Neutrophil (primary cell): ENCODE results near the gene CABP1.

Source experiments
- H3K27ac ChIP-seq: fragments of 200-600 bp; sonication (generic); 2 replicates; pipeline ENCODE4 v1.5.1; 2016; ENCODE audit warnings: mild to moderate bottlenecking, moderate library complexity
- H3K27me3 ChIP-seq: fragments of 200-600 bp; sonication (generic); 2 replicates; pipeline ENCODE4 v1.6.0; 2016; ENCODE audit warnings: mild to moderate bottlenecking
- H3K36me3 ChIP-seq: fragments of 200-600 bp; sonication (generic); 2 replicates; pipeline ENCODE4 v1.5.1; 2017
- H3K4me1 ChIP-seq, 2 experiments: fragments of 200-600 bp in 1 of 2; sonication (generic) in 1 of 2; 1 replicate in 1 of 2; 2 replicates in 1 of 2; pipeline versions ENCODE4 v1.5.1 to v1.6.1; 2013 to 2016; ENCODE audit warnings: low read depth in 1 of 2, low read length in 1 of 2, mild to moderate bottlenecking in 1 of 2, moderate library complexity in 1 of 2; ENCODE audit not compliant: control insufficient read depth in 1 of 2, insufficient read depth in 1 of 2
- H3K4me3 ChIP-seq, 2 experiments: fragments of 200-600 bp in 1 of 2; sonication (generic) in 1 of 2; 1 replicate in 1 of 2; 2 replicates in 1 of 2; pipeline ENCODE4 v1.5.1; 2013 to 2016; ENCODE audit warnings: low read depth in 1 of 2, low read length in 1 of 2, mild to moderate bottlenecking in 1 of 2, moderate library complexity in 1 of 2
- H3K9me3 ChIP-seq: fragments of 200-600 bp; sonication (generic); 2 replicates; pipeline ENCODE4 v1.5.1; 2016
- CTCF ChIP-seq: fragments of 200-600 bp; sonication (generic); IDR thresholded peaks from 2 replicates; pipeline ENCODE4 v1.5.1; 2016; ENCODE audit warnings: antibody characterized with exemption

Gene CABP1

DNA sequence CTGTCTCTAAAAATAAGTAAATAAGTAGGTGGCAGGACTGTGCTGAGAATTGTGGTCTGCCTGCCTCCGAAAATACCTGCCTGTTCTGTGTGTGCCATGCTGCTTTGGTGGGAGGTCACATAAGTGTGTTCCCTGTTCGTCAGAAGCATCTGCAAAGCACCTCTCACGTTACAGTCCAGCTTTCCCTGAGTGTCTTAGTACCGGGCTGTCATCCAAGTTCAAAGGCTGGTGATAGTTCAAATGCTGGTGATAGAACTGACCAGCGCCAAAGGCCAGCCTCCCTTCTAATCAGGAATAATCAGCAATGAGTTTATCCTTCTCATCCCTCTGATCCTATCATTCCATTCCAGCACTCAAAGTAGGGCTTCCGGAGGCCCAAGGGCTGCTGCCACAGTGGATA is 5.6 kb downstream of the CABP1 start:
- no peak overlapping the region for H3K27ac ChIP-seq
- H3K4me1 ChIP-seq = peaks cover 16 to 17% of the 10 kb centered on the region in 2 experiments
- H3K9me3 ChIP-seq = no peaks in the 10 kb centered on the region
- H3K36me3 ChIP-seq = no peaks in the 10 kb centered on the region
- peaks cover 93% of the 10 kb centered on the region for H3K27me3 ChIP-seq
- no peak overlapping the region for H3K4me3 ChIP-seq
- no peak for TF ChIP-seq CTCF

- Histone ChIP-seq H3K4me3 (no peak overlapping the region), H3K36me3 (no peaks in the 10 kb centered on the region), H3K27me3 (peaks cover 93% of the 10 kb centered on the region), H3K9me3 (no peaks in the 10 kb centered on the region), H3K4me1 (peaks cover 9 to 11% of the 10 kb centered on the region in 2 experiments), H3K27ac (no peak overlapping the region)
- TF ChIP-seq CTCF = no peak
Observed at GRCh38 chr12:120647375-120647755, 6.9 kb downstream of the CABP1 start.

DNA sequence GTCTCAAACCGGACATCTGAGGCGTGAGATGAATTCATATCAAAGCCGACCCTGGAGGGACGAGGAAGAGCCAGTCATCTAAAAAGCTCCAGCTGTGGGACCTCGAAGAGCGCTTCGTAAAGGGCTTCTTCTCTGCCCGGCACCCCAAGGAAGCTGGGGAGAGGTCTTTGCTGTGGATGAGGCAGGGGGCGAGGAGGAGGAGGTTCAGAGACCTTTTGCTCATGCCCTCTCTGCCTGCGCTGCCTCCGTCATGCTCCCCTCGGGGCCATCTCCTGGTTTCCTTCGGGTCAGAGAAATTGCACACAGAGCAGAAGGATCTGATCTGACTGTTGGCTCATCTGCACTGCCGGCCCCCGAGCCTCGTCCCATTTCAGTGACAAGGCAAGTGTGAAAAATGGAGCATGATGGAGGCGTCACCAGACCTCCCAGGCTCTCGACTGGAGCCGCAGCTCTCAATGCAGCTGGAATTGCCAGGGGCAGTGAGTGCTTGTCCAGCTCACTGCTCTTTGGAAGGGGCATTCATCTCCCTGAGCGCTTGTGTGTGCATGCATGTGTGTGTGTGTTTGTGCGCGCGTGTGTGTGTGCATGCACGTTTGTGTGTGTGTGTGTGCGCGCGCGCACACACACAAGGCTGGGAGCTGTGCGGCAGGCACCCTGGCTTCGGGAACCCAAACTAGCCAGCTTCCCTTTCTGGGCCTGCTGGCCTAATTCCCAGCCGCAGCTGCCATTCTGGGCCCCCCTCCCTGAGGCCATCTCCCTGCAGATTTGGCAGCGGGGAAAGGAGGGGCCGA is 9.2 kb downstream of the CABP1 start:
- Histone ChIP-seq H3K4me3 (no peak overlapping the region), H3K36me3 (no peaks in the 10 kb centered on the region), H3K27ac (no peak overlapping the region), H3K27me3 (peaks cover 79% of the 10 kb centered on the region), H3K9me3 (no peaks in the 10 kb centered on the region), H3K4me1 (peaks cover 9 to 11% of the 10 kb centered on the region in 2 experiments)
- TF ChIP-seq CTCF = no peak

DNA sequence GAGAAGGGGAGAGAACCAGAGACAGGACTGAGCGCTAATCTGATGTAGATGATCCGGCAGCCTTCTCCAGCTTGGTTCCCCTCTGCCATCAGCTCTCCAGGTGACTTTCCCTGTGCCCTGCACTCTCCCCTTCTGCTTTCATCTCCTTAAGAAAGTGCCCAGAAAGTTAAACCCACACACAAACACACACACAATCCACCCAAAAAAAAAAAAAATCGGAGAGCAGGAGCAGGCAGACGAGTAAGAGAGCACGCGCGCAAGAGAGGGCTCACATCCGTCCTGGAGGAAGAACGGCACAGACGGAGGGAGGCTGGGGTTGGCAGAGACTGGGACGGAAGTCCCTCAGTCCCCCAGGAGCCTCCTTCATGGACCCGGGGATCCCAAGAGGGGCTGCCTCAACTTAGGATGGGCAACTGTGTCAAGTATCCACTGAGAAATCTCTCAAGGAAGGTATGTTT is 9.8 kb downstream of the CABP1 start:
- no peaks in the 10 kb centered on the region for H3K9me3 ChIP-seq
- no peak for TF ChIP-seq CTCF
- no peak overlapping the region for H3K27ac ChIP-seq
- peaks cover 9 to 11% of the 10 kb centered on the region in 2 experiments for H3K4me1 ChIP-seq
- H3K27me3 ChIP-seq = peaks cover 73% of the 10 kb centered on the region
- no peak overlapping the region for H3K4me3 ChIP-seq
- H3K36me3 ChIP-seq = no peaks in the 10 kb centered on the region

GRCh38 chr12:120651821-120652220 is 11.4 kb downstream of the CABP1 start:
- Histone ChIP-seq H3K27ac (no peak overlapping the region), H3K27me3 (peaks cover 57% of the 10 kb centered on the region), H3K4me1 (peaks cover 9 to 11% of the 10 kb centered on the region in 2 experiments), H3K36me3 (no peaks in the 10 kb centered on the region), H3K9me3 (no peaks in the 10 kb centered on the region), H3K4me3 (no peak overlapping the region)
- TF ChIP-seq CTCF = no peak
